Fibroblast of skin of right quadriceps (primary cell): ENCODE data around the gene STEAP1B.
"Not testable (repeated sequence)": the region's sequence is repeated elsewhere in the genome, so short reads cannot be mapped to it uniquely, and the experiment has no call there.

Source experiments
- DNase-seq: peaks from one replicate; pipeline ENCODE4 v3.0.0-alpha.2; 2013

Gene STEAP1B

GRCh38 chr7:22452142-22452959 is 47.6 kb downstream of the STEAP1B start:
- DNase-seq: peak; percentile 13

- DNase-seq: not testable (repeated sequence)
Observed at GRCh38 chr7:22450013-22450412, 50.0 kb downstream of the STEAP1B start.

- DNase-seq: no peak
Observed at GRCh38 chr7:22447762-22448161, 52.2 kb downstream of the STEAP1B start.

GRCh38 chr7:22447008-22447407 is 53.0 kb downstream of the STEAP1B start:
- DNase-seq: no peak

- DNase-seq: no peak
Observed at GRCh38 chr7:22445853-22446252, 54.1 kb downstream of the STEAP1B start.

GRCh38 chr7:22445140-22445743 is 54.7 kb downstream of the STEAP1B start:
- no peak for DNase-seq

GRCh38 chr7:22444181-22444971 is 55.6 kb downstream of the STEAP1B start:
- DNase-seq: no peak

GRCh38 chr7:22443370-22444180 is 56.4 kb downstream of the STEAP1B start:
- DNase-seq: no peak

- no peak for DNase-seq
Observed at GRCh38 chr7:22442882-22443369, 57.1 kb downstream of the STEAP1B start.

GRCh38 chr7:22442187-22442881 is 57.7 kb downstream of the STEAP1B start:
- no peak for DNase-seq

- DNase-seq: no peak
Observed at GRCh38 chr7:22441157-22441556, 58.8 kb downstream of the STEAP1B start.

- DNase-seq: no peak
Observed at GRCh38 chr7:22438994-22439393, 61.0 kb downstream of the STEAP1B start.

- not testable (repeated sequence) for DNase-seq
Observed at GRCh38 chr7:22436552-22436951, 63.4 kb downstream of the STEAP1B start.

GRCh38 chr7:22435720-22436119 is 64.3 kb downstream of the STEAP1B start:
- no peak for DNase-seq

GRCh38 chr7:22435105-22435504 is 64.9 kb downstream of the STEAP1B start:
- no peak for DNase-seq

GRCh38 chr7:22433710-22434460 is 66.1 kb downstream of the STEAP1B start:
- DNase-seq: no peak

GRCh38 chr7:22433165-22433700 is 66.8 kb downstream of the STEAP1B start:
- DNase-seq: not testable (repeated sequence)

- DNase-seq: no peak
Observed at GRCh38 chr7:22432203-22432718, 67.7 kb downstream of the STEAP1B start.

- DNase-seq: peak; percentile 39
Observed at GRCh38 chr7:22430457-22430856, 69.5 kb downstream of the STEAP1B start.

- no peak for DNase-seq
Observed at GRCh38 chr7:22429386-22429785, 70.6 kb downstream of the STEAP1B start.

- DNase-seq: no peak
Observed at GRCh38 chr7:22427855-22428254, 72.1 kb downstream of the STEAP1B start.
